HG02642 (cell line): ENCODE measurements around the gene MGAT3.
"Not testable (repeated sequence)": the region's sequence is repeated elsewhere in the genome, so short reads cannot be mapped to it uniquely, and the experiment has no call there.

Source experiments
- ATAC-seq: cut with Tn5 transposase; IDR thresholded peaks from one replicate; pipeline ENCODE4 v1.9.1; 2021; ENCODE audit warnings: mild to moderate bottlenecking; ENCODE audit not compliant: unreplicated experiment, poor library complexity

MGAT3 gene, protein sequence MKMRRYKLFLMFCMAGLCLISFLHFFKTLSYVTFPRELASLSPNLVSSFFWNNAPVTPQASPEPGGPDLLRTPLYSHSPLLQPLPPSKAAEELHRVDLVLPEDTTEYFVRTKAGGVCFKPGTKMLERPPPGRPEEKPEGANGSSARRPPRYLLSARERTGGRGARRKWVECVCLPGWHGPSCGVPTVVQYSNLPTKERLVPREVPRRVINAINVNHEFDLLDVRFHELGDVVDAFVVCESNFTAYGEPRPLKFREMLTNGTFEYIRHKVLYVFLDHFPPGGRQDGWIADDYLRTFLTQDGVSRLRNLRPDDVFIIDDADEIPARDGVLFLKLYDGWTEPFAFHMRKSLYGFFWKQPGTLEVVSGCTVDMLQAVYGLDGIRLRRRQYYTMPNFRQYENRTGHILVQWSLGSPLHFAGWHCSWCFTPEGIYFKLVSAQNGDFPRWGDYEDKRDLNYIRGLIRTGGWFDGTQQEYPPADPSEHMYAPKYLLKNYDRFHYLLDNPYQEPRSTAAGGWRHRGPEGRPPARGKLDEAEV

DNA sequence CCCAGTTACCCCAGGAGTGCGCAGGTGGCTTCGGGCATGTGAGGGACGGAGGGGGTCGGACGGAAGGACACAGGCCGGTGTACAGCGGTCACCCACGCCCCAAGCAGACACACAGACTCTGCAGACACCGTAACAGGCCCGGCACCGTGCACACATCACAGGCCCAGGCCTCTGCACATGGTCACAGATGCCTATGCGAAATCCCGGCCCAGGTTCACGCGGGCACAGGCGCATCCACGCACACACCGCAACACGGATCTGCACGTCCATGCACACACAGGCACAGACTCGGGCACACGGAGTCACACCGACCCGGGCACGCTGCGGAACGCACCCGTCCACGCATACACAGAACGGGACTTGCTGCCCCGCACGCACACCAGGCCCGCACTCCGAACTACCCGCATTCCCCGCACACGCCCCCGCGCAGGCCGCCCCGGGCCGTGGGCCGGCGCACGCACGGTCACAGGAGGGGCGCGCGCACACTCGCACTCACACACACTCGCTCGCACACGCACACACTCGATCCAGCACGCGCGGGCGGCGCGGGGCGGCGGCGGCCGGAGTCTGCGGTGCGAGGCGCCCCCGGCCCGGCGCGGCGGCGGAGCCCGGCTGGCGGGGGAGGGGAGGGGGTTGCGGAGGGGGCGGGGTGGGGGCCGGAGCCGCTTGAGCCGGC lies at the start of gene MGAT3:
Gene MGAT3, plus strand, starts transcription at position 491 of the 676 bp plus-strand sequence. CDS start 30,336 bp downstream, outside the sequence.
- ATAC-seq = no peak

- ATAC-seq = no peak
Observed at GRCh38 chr22:39408173-39408572, 48.6 kb upstream of the MGAT3 start.

DNA sequence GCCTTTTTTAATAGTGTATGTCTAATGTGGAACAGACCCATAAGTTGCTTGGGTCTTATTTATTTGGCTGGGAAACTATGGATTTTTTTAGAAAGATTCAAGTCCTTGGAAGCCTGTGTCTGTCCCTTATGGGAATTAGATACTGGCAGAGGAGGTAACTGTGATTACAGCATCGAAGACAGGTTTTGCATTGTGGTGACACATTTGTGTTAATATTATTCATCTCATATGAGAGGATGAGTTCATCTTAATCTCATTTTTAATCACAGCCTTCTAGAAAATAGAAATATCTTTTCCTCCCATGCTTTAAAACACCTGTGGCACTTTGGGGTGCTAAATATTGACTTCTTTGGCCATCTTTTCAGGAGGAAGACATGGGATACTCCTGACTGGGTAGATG lies 48.0 kb upstream of the MGAT3 start:
- ATAC-seq = no peak

DNA sequence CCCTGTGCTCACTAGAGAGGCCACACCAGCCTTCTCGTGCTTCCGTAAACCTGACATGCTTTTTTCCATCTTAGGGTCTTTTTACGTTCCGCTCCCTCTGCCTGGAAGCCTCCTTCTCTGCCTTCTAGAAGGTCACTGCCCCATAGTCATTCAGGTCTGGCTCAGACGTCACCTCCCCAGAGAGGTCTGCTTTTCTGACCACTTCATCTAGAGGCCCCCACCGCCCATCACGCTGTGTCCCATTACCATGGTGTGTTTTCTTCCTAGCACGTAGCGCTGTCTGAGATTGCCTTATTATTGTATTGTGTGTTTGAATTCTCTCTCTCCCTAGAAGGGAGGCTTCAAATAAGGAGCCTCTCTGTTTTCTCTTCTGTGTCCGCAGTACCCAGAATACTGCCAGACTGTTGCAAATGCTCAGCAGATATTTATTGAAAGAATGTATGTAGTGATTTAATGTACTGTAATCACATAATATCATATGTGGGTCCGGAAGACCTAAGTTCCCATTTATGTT lies 47.2 kb upstream of the MGAT3 start:
- no peak for ATAC-seq

GRCh38 chr22:39410264-39410663 lies 46.5 kb upstream of the MGAT3 start:
- ATAC-seq = no peak

DNA sequence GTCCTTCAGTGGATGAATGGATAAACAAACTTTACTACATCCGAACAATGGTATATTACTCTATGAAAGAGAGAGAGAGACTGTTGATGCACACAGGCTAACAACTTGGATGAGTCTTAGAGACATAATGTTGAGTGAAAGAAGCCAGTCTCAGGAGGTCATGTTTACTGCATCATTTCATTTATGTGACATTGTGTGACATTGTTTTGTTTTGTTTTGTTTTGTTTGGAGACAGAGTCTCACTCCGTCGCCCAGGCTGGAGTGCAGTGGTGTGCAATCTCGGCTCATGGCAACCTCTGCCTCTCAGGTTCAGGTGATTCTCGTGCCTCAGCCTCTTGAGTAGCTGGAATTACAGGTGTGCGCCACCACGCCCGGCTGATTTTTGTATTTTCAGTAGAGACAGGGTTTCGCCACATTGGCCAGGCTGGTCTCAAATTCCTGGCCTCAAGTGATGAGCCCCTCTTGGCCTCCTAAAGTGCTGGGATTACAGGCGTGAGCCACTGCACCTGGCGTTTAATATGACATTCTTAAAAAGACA lies 44.9 kb upstream of the MGAT3 start:
- not testable (repeated sequence) for ATAC-seq

GRCh38 chr22:39413204-39413603 lies 43.6 kb upstream of the MGAT3 start:
- ATAC-seq = not testable (repeated sequence)

DNA sequence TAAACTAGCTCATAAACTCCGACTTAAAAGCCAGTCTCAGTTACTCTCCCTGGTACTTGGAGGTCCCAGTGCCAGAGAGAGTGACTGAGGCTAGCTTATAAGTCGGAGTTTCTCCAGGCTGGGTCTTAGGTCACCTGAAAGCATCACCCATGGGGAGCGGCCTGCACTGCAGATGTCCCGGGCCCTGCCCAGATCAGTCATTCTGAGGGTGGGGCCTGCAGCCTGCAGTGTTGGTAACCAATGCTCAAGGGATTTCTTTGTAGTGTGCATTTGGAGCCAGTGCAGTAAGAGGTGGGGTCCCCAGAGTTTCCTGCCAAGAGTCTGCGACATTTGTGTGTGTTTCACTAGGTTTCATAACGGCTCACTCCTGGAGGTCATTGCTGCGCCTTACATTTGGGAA lies 42.4 kb upstream of the MGAT3 start:
- ATAC-seq = no peak

DNA sequence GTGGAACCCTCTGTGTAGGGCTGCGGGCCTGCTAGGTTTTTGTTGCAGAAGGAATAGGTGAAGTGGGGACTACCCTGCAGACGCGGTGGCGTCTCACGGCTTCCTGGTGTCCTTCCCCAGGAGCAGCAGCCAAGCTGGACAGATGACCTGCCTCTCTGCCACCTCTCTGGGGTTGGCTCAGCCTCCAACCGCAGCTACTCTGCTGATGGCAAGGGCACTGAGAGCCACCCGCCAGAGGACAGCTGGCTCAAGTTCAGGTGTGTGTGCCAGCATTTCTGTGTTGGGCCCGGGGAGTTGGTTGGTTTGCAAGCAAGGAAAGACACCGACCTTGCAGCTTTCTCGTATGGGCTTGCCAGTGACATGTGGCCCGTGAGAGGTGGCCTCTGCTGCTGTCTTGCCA lies 41.9 kb upstream of the MGAT3 start:
- no peak for ATAC-seq

DNA sequence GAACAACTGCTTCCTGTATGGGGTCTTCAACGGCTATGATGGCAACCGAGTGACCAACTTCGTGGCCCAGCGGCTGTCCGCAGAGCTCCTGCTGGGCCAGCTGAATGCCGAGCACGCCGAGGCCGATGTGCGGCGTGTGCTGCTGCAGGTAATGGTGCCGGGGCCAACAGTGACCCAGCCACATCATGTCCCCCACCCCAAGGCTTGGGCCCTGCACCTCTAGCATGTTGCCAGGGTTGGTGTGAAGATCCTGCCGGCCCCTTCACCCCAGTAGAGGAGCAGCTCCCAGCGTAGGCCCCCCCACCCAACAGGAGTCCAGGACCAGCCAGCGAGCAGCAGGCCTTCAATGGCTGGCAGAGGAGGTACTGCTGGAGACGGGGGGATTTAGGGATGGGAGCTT lies 41.3 kb upstream of the MGAT3 start:
- no peak for ATAC-seq

DNA sequence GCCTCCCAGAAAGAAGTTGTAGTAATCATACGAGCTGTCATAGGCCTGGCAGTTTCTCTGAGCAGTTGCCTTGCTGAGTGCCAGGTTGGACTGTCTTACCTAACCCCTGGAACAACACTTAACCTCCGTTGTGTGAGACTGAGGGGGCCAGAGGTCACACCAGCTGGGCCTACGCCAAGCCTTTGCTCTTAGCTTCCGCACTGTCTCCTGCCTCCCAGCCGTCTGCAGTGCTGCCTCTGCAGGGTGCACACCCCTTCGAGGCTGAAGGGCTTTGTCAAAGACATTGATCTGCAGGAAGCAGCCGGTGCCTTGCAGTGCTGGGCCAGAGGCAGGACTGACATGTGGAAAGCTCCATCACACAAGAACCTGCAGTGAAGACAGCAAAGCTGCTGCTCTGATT lies 40.5 kb upstream of the MGAT3 start:
- ATAC-seq = no peak

DNA sequence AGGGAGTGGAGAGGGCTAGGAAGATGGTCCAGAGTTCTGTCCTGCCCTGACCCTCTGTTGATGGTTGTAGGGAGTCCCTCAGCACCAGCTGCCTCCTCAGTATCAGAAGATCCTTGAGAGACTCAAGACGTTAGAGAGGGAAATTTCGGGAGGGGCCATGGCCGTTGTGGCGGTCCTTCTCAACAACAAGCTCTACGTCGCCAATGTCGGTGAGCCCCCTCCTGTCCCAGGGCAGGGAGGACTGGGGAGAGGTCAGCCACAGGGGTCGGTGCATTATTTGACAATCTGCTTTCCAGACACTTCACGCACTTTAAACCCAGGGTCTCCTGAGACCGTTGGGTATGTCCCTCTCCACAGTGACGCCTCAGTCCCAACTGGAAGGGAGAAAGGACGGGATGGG lies 39.2 kb upstream of the MGAT3 start:
- ATAC-seq = no peak

DNA sequence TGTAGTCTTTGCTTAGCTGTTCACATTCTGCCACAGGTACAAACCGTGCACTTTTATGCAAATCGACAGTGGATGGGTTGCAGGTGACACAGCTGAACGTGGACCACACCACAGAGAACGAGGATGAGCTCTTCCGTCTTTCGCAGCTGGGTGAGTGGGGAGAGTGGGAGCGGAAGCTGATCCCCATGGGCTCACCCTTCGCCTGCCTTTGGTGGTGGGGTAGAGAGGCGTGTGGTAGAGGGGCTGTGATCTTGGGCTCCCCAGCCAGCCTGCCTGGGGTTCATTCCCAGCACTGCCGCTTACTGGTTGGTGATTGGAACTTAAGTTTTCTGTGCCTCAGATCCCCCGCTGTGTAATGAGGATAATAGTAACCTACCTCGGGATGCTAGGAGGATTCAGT lies 38.1 kb upstream of the MGAT3 start:
- no peak for ATAC-seq

DNA sequence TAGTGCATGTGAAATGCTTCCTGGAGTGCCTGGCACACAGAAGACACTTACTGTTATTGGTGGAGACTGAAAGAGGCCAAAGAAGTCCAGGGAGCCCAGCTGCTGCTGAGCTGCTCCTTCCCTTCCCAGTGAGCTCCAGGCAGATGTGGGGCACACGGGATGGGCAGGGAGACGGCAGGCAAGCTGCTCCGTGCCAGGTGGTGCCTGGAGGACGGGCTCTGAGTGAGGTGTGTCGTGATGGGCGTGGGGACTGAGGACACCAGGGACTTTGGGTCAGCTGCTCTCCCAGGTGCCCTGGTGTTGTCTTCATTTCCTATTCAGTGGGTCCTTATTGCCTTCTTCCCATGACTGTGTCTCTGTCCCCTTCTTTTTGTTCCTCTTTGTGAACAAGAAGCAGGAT lies 37.7 kb upstream of the MGAT3 start:
- ATAC-seq = no peak

DNA sequence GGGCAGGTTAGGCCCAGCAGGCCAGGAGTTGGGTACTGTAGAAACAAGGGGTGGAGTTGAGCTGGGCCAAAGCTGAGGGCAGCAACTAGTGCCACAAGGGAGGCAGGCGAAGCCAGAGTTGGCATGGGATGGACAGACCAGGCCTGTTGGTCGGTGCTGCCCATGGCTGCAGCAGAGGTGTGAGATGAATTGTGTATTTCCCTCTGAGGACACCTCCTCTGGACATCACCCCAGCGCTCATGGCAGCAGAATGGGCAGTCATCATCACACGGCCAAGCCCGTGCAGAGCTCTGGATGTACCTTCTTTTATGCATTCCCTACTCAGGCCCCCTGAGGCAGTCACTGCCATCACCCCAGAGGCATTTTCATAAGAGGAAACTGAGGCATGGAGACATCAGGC lies 36.9 kb upstream of the MGAT3 start:
- ATAC-seq = no peak

- ATAC-seq = no peak
Observed at GRCh38 chr22:39421691-39422090, 35.1 kb upstream of the MGAT3 start.

GRCh38 chr22:39422101-39422500 lies 34.7 kb upstream of the MGAT3 start:
- no peak for ATAC-seq

- ATAC-seq = no peak
Observed at GRCh38 chr22:39422721-39423120, 34.1 kb upstream of the MGAT3 start.

DNA sequence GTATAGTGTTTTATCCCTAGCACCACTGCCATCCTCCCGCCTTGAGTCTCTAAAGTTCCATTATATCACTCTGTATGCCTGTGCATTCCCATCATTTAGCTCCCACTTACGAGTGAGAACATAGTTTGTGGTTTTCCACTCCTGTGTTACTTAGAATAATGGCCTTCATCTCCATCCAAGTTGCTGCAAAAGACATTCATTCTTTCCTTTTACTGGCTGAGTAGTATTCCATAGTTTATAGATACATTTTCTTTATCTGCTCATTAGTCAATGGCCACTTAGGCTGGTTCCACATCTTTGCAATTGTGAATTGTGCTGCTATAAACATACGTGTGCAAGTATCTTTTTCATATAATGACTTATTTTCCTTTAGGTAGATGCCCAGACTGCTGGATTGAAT lies 32.8 kb upstream of the MGAT3 start:
- no peak for ATAC-seq

- no peak for ATAC-seq
Observed at GRCh38 chr22:39426380-39427043, 30.3 kb upstream of the MGAT3 start.
